ENCODE measurements around the gene ACSL6.
"Not testable (repeated sequence)": the region's sequence is repeated elsewhere in the genome, so short reads cannot be mapped to it uniquely, and the experiment has no call there.

Gene ACSL6

GRCh38 chr5:131944702-131945550 lies 66.5 kb downstream of the ACSL6 start:
- DNase-seq (ENCODE audit: low read depth in 2 of 2) = no peak

- DNase-seq (ENCODE audit: low read depth in 2 of 2) = no peak
Measured at GRCh38 chr5:131943916-131944315, 67.5 kb downstream of the ACSL6 start.

DNA sequence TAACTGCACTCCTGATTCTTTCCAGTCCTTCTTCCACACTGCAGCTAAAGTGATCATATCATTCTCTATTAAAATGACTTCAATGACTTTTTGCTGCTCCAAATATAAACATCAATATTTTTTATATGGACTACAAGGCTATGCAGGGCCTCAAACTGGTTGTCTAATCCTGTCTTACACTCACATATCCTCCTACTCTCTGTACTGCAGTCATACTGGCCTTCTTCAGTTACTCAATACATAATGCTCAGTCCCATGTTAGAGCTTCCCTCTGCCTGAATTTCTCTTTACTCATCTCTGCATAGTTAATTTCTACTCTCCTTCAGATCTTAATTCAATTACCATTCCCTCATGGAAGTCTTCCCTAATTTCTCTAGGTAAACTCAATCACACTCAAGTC lies 69.4 kb downstream of the ACSL6 start:
- no peak for DNase-seq (ENCODE audit: low read depth in 2 of 2)

DNA sequence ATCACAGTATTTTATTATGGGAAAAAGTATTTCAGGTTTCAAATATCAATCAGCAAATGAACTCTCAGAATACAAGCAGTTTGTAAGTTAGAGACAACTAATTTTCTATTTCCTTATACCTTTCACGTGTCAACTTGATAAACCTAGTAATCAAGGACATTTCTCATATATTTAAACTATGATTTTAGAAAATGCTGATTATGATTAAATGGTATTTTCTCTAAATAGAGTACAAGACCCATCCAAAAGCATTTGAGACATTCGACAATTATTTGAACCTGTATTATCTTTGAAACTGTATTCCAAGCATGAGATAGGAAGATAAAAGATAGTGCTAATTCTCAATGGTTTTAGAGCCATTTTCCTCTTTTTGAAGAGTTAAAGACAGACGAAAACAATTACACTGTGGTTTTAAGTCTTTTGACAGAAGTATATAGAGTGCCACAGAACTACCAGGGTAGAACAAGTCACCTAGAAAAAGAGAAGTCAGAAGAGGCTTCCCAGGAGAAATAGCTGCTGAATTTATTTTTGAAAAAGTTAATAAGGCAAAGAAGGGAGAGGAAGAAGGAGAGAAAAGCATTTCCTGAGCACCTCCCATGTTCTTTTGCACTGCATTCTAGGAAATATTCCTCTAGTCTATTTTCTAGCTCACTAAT lies 71.6 kb downstream of the ACSL6 start:
- DNase-seq (ENCODE audit: low read depth in 2 of 2) = no peak

DNA sequence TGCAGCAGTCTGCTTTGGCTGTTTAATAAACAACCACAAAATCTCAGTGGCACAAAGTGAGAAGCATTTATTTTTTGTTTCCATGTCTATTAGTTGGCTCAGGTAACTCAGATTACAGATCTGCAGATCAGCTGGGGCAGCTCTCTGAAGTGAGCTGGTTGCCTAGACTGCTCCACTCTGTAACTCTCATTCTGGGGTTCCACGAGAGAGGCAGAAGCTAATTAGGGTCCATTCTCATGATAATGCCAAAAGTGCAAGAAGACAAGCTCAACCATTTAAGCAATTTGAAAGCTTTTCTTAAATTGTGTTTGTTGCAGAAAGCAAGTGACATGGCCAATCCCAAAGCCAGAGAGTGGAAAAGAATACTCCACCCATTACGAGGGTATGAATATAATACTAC lies 79.2 kb downstream of the ACSL6 start:
- no peak for DNase-seq (ENCODE audit: low read depth in 2 of 2)

GRCh38 chr5:131928957-131929356 lies 82.5 kb downstream of the ACSL6 start:
- DNase-seq (ENCODE audit: low read depth in 2 of 2) = no peak

GRCh38 chr5:131926168-131926567 lies 85.3 kb downstream of the ACSL6 start:
- no peak for DNase-seq (ENCODE audit: low read depth in 2 of 2)

- DNase-seq (ENCODE audit: low read depth in 2 of 2) = no peak
Measured at GRCh38 chr5:131916481-131916880, 95.0 kb downstream of the ACSL6 start.

- no peak for DNase-seq (ENCODE audit: low read depth in 2 of 2)
Measured at GRCh38 chr5:131914472-131914871, 97.0 kb downstream of the ACSL6 start.

DNA sequence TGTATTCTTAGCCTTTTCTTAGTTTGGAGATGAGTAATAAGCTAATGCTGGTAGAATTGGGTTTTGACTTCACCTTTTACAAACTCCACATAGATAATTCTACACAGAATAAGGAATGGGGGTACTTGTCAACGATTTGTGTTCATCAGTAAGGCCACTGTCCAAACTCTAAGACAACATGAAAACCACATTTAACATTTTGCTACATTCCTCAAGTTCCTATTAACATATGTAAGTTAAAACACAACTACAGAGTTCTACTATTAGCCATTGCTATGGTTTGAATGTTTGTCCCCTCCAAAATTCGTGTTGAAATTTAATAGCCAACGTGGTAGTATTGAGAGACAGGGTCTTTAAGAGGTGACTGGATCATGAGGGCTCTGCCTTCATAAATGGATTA lies 97.9 kb downstream of the ACSL6 start:
- DNase-seq (ENCODE audit: low read depth in 2 of 2) = no peak

DNA sequence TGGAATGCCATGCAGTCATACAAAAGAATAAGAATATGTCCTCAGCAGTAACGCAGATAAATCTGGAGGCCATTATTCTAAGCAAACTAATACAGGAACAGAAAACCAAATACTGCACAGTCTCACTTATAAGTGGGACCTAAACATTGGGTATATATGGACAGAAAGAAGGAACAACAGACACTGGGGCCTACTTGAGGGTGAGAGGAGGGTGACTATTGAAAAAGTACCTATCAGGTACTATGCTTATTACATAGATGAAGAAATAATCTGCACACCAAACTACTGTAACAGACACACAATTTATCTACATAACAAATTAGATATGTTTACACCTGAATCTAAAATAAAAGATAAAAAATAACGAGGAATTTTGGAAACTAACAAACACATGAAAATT lies 104.8 kb downstream of the ACSL6 start:
- DNase-seq (ENCODE audit: low read depth in 2 of 2) = no peak

DNA sequence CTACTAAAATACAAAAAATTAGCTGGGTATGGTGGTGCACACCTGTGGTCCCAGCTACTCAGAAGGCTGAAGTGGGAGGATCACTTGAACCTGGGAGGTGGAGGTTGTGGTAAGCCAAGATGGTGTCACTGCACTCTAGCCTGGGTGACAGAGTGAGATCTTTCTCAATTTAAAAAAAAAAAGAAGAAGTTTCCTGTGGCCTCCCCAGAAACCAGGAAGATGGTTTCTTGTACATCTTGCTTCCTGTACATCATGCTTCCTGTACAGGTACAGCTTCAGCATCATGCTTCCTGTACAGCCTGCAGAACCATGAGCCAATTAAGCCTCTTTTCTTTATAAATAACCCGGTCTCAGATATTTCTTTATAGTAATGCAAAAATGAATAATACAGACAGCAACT lies 109.2 kb downstream of the ACSL6 start:
- DNase-seq (ENCODE audit: low read depth in 2 of 2) = not testable (repeated sequence)
